GM21717 (cell line): ENCODE data around the gene KLHL35.

Source experiments
- ATAC-seq: cut with Tn5 transposase; IDR thresholded peaks from one replicate; pipeline ENCODE4 v1.9.1; 2021; ENCODE audit warnings: mild to moderate bottlenecking, moderate library complexity; ENCODE audit not compliant: unreplicated experiment

The KLHL35 gene

DNA sequence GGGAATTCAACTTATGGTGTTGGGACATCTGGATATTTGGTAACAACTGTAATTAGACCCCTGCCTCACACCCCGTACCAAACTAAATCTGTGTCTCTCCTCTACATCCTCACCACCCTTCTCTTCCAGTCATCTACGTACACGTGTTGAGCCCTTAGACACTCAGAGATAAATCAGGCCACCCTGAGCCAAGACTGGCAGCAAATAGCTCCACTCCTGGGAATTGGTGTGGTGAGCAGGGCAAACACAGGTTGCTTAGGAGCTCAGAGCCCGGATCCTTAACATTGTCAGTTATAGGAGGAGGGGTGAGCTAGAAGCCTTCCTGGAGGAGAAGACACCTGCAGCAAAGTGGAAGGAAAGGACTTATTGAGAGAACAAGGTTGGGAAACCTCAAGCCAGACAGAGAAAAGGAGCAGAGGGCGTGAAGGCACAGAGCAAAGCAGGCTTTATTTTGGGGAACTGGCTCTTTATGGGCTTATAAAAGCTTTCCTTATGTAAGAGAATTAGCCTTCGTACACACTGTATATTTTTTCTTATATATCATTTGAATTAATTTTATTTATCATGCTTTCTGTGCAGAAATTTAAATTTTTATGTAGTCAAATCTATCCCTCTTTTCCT is 36.9 kb upstream of the KLHL35 start:
- no peak for ATAC-seq

DNA sequence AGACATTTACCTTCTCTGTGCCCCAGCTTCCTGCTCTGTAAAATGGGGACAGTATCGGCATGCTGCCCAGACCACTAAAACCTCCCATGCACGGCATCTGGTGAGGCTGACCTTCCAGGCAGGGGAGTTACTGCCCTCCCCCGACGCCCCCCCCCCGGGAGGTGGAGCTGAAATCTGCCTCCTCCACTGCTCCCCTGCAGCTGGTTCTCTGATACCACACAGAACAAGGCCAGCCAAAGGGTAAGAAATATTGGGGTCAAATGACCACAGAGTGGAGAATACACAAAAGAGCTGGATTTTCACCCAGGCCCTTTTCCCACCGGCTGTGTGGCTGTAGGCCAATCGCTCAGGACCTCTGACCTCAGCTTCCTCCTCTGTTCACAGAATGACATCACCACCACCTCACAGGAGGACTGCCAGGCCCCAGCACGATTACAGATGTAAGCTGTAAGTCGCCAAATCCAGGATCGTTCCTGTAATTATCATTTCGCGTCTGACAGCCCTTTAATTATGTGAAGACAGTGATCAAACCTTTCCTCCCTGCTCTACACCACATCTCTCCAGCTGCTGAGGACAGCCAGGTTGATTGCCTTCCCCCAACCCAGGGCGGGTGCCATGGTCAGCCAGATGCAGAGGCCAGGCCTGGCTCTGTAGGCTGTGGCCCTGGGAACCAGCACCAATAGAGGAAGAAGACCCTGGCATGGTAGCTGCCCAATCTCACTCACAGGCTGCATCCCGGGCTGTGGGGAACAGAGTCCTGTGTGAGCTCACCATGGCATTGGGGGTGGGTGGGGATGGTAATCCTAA is 35.7 kb upstream of the KLHL35 start:
- ATAC-seq: no peak

DNA sequence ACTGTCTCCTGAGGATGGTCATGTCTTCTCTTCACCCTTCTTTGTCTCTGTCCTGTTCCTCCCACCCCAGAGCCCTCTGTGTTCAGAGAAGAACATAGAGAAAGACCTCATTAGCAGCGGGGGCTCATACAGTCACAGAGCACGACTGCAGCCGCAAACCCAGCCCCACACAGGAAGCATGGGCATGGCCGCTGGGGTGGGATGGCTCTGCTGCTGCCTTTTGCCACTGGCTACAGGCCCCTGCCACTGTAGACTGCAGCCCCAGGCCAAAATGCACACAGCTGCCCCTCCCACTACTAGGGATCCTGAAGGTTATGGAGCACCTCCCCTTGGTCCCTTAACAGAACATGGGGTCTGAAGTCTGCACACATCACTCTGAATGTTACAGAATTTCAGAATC is 34.9 kb upstream of the KLHL35 start:
- ATAC-seq: no peak

- no peak for ATAC-seq
Observed at GRCh38 chr11:75467311-75467710, 34.3 kb upstream of the KLHL35 start.

- ATAC-seq: no peak
Observed at GRCh38 chr11:75465701-75466531, 32.9 kb upstream of the KLHL35 start.

- ATAC-seq: no peak
Observed at GRCh38 chr11:75463106-75463774, 30.2 kb upstream of the KLHL35 start.

- ATAC-seq: no peak
Observed at GRCh38 chr11:75462117-75462653, 29.2 kb upstream of the KLHL35 start.

DNA sequence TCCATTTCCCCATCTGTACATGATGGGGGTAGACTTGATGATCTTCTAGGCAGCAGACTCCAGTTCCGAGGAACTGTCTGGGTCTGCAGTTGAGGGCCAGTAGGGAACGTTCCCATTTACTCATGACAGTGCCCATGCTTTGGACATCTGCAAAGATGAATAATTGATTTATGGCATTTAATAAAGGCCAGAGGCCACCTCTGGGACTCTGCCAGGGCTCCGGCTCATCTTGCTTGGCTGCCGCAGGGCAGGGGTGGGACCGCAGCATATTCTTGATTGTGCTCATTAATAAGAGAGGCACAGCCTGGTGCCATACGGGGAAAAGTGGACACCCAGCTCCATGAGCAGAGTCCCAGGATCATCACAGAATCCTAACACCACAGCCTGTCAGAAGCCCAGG is 28.1 kb upstream of the KLHL35 start:
- no peak for ATAC-seq

DNA sequence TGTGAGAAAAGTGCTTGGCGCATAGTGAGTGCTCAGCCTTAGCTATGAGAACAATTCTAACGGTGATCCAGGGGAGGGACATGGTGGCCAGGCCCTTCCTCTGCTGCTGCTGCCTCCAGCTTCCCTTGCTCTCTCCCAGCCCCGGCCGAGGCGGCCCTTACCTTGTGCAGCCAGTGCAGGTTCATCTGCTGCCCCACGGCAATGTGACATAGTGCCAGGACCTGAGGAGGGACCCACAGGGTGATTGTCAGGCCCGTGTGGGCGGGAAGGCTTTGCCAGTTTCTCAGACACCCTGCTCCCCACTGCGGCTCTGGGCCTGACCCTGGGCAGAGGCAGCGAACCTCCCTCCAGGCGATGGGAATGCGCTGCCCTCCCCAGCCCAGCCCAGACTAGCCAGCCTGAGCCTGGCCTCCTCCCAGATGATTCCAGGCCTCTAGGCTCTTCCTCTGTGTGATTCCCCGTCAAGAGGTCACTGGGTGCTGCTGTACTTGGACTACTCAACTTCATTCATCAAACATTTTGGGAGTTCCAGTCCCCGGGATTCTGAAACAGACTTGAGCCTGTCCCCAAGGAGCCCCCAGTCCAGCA is 23.7 kb upstream of the KLHL35 start:
- ATAC-seq: no peak

GRCh38 chr11:75454987-75455386 is 22.0 kb upstream of the KLHL35 start:
- no peak for ATAC-seq

DNA sequence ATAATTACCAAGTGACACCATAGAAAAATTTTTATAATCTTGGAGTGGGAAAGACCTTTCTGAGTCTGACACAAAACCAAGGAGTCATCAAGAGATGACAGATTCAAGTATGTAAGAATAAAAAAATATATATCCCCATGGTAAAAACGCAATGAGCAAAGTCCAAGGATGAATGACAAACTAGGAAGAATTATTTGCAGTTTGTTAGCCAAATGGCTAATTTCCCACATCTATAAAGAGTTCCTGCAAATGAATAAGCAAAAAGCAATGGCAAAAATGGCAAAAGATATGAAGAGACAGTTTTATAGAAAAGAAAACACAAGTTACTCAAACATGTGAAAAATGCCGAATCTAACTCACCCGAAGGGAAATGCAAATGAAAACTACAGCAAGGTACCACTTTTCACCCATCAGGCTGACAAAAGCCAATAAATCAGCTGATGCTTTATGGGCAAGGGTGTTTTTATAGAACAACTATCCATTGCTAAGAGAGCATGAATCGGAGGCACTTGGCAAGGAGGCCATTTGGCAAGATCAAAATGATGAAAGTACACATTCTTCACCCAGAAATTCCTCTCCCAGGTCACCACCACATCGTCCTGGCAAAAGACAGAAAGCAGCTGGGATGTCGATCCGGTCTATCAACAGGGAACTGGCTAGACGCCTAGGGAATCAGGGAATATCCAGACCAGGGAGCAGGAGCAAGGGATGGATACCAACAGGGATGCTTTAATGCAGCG is 21.1 kb upstream of the KLHL35 start:
- ATAC-seq: no peak

- no peak for ATAC-seq
Observed at GRCh38 chr11:75450826-75451821, 18.1 kb upstream of the KLHL35 start.

GRCh38 chr11:75450236-75450635 is 17.2 kb upstream of the KLHL35 start:
- ATAC-seq: no peak

DNA sequence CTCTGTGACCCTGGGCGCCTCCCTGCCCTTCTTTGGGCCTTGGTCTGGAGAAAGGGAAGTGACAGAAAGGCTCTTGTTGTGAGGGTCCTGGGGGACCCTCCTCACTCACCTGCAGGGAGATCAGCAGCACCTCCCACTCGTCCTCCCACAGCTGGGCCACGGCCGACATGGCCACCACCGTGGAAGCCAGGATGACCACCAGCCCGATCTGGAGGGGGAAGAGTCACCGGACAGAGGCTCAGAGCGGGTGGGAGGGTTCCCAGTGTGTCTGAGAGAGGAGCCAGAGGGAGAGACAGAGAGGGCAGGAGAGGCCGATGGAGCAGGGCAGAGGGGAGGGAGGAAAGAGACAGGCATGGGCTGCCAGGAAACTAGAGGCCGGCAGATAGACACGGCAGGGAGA is 16.8 kb upstream of the KLHL35 start:
- no peak for ATAC-seq

- no peak for ATAC-seq
Observed at GRCh38 chr11:75449271-75449670, 16.3 kb upstream of the KLHL35 start.

DNA sequence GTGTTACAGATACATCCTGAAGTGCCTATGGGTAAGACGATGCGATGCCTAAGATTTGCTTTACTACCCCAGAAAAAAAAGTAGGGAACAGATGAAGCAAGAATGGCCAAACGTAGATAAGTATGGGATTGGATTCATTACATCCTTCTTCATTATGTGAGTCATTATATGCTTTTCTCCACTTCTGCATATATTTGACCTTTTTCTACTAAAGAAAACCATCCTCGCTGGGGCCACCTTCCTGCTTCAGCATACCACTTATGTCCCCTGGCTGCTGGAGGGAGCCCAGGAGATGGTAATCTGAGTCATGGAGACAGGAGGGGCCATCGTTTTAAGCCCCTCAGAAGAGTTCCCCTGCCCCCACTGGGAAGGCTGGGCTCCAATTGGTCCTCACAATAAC is 14.4 kb upstream of the KLHL35 start:
- no peak for ATAC-seq

DNA sequence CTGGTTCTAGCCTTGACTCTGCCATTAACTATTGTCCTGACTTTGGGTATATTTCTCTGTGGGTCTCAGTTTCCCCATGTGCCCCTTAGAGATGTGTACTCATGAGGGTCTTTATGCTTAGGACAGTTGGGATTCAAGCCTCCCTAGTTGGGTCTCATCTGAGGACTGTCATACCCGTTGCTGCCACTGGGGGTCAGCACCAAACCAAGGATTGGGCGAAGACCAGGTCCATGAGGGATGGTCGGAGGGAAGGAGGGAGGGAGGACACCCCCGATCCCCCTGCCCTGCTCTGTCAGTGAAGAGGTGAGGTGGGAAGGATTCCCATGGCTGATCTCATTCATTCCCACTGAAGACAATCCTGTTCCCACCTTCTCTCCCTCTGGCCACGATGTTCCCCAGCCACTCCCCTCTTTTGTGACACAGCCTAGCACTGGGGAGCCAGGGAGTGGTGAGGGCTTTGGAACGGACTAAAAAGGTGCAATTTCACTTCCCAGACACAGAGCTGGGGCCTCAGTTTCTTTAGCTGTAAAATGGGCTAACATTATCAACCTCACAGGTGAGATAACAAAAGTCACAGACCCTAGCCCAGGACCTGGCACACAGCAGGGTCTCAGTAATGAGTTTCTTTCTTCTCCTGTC is 12.4 kb upstream of the KLHL35 start:
- ATAC-seq: no peak

GRCh38 chr11:75443043-75443442 is 10.0 kb upstream of the KLHL35 start:
- no peak for ATAC-seq
